Vagina (tissue), 2 donors: ENCODE results near the gene REM2.
"Not testable (repeated sequence)": the region's sequence is repeated elsewhere in the genome, so short reads cannot be mapped to it uniquely, and the experiment has no call there.

Source experiments
- CTCF ChIP-seq, 3 experiments: fragments of 450-650 bp in 2 of 3; fragments of 200-600 bp in 1 of 3; sonication (generic) in 1 of 3; IDR thresholded peaks; one replicate each; pipeline ENCODE4 v1.5.1; 2017 to 2019; ENCODE audit warnings: antibody characterized with exemption in 3 of 3, mild to moderate bottlenecking in 2 of 3, moderate library complexity in 2 of 3
- POLR2A ChIP-seq, 2 donors: fragments of 450-650 bp; IDR thresholded peaks; one replicate each; pipeline ENCODE4 v1.6.1; 2017; ENCODE audit warnings: antibody characterized with exemption in 2 of 2, mild to moderate bottlenecking in 2 of 2, moderate library complexity in 2 of 2
- POLR2AphosphoS5 ChIP-seq, 2 donors: sonication (generic); formaldehyde crosslinking; IDR thresholded peaks; one replicate each; pipeline ENCODE4 v1.9.0; 2017; ENCODE audit warnings: antibody characterized with exemption in 2 of 2, mild to moderate bottlenecking in 2 of 2, low read depth in 1 of 2; ENCODE audit not compliant: insufficient read depth in 1 of 2

- not testable (repeated sequence) for TF ChIP-seq CTCF (IDR thresholded peaks at IDR 0.05); POLR2A (IDR thresholded peaks at IDR 0.05); POLR2AphosphoS5 (IDR thresholded peaks at IDR 0.05; ENCODE audit: insufficient read depth in 1 of 2, low read depth in 1 of 2)
Measured at GRCh38 chr14:22852178-22852577, 30.8 kb upstream of the REM2 start.
